ENCODE data around the gene DNTTIP2. TPM values are rescaled to one million over a fixed set of nuclear protein-coding genes. Genes with fewer than 3 reads are reported as not detected.
A peak's percentile ranks its signal among the peaks of the same experiment; 100 is the strongest.

Gene DNTTIP2
- total and polyA plus RNA-seq, 9 of the 15 experiments (the other 6 are each of a cell fraction or from before 2014, with no cell fraction given), result 50.4 to 138 (median 97.0) TPM

GRCh38 chr1:93846992-93847810 is 31.8 kb downstream of the DNTTIP2 start (continued):
- TF ChIP-seq TEAD1 (CRISPR knock-in tag; IDR thresholded peaks at IDR 0.05) (peak in 1 of 2 experiments; percentile 14; a peak in 1 of 4 replicates), ZNF384 (IDR thresholded peaks at IDR 0.05; ENCODE audit: low read depth, low read length) (peak; percentile 30; the same call in 1 of the 2 replicates), ZNF121 (CRISPR knock-in tag; conservative IDR thresholded peaks at IDR 0.05) (no peak), GABPA (tag; conservative IDR thresholded peaks at IDR 0.05; ENCODE audit: low read depth) (0 out of 2 replicates have a peak, but pooled peaks have one; percentile 26), SREBF1 (IDR thresholded peaks at IDR 0.05; ENCODE audit: borderline replicate concordance, low read depth, low read length) (0 out of 2 replicates have a peak, but pooled peaks have one; percentile 32), BRD4 (IDR thresholded peaks at IDR 0.05) (peak; percentile 72), ZBTB1 (CRISPR knock-in tag; IDR thresholded peaks at IDR 0.05; ENCODE audit: borderline replicate concordance, low read depth) (no peak; the same call in 1 of the 2 replicates), IRF9 (tag; IDR thresholded peaks at IDR 0.05) (no peak), CTBP1 (IDR thresholded peaks at IDR 0.05; ENCODE audit: borderline replicate concordance) (peak; percentile 95), HLTF (IDR thresholded peaks at IDR 0.05) (peak; percentile 89; the same call in 1 of the 2 replicates), SMARCA5 (IDR thresholded peaks at IDR 0.05) (peak; percentile 74), PRMT5 (CRISPR knock-in tag; IDR thresholded peaks at IDR 0.05) (no peak), SOX6 (IDR thresholded peaks at IDR 0.05) (peak; percentile 49), ZNF184 (CRISPR knock-in tag; IDR thresholded peaks at IDR 0.05) (no peak), PHF21A (IDR thresholded peaks at IDR 0.05; ENCODE audit: borderline replicate concordance, low read depth) (peak; percentile 97), CEBPB (tag; IDR thresholded peaks at IDR 0.05) (peak; percentile 83), SRF (CRISPR knock-in tag; IDR thresholded peaks at IDR 0.05) (peak in 1 of 2 experiments; percentile 56; a peak in 1 of 4 replicates), ZBTB9 (CRISPR knock-in tag; IDR thresholded peaks at IDR 0.05) (peak; percentile 62; the same call in 1 of the 2 replicates), MTA3 (IDR thresholded peaks at IDR 0.05; ENCODE audit: borderline replicate concordance) (peak; percentile 23; the same call in 1 of the 2 replicates), ATF7 (IDR thresholded peaks at IDR 0.05) (0 out of 2 replicates have a peak, but pooled peaks have one; percentile 39), CBX3 (IDR thresholded peaks at IDR 0.05; ENCODE audit: borderline replicate concordance in 1 of 2, low read length in 2 of 2) (0 out of 3 replicates have a peak, but pooled peaks of 1 of the 2 experiments have one; percentile 68), BCOR (IDR thresholded peaks at IDR 0.05) (peak; percentile 65), NBN (IDR thresholded peaks at IDR 0.05; ENCODE audit: low read depth) (peak; percentile 70; the same call in 1 of the 2 replicates), XRCC5 (IDR thresholded peaks at IDR 0.05; ENCODE audit: low read depth, low read length) (peak; percentile 68; the same call in 1 of the 2 replicates), ATF1 (CRISPR knock-in tag; IDR thresholded peaks at IDR 0.05) (0 out of 2 replicates have a peak, but pooled peaks have one; percentile 8), ATF1 (tag; IDR thresholded peaks at IDR 0.05) (0 out of 2 replicates have a peak, but pooled peaks have one; percentile 64), POLR2H (tag; IDR thresholded peaks at IDR 0.05; ENCODE audit: low read depth) (peak; percentile 99), ARNT (IDR thresholded peaks at IDR 0.05) (peak in 1 of 2 experiments; percentile 53; a peak in 1 of 4 replicates), CC2D1A (IDR thresholded peaks at IDR 0.05) (peak; percentile 98), POLR3G (IDR thresholded peaks at IDR 0.05; ENCODE audit: extremely low read depth, insufficient read length, insufficient replicate concordance) (peak; percentile 73)

Measured in K562 (cell line).